NCI-H2196 (cell line): ENCODE data around the gene ZDHHC24.
"Not testable (repeated sequence)": the region's sequence is repeated elsewhere in the genome, so short reads cannot be mapped to it uniquely, and the experiment has no call there.

Experiments used
- DNase-seq: peaks from one replicate; lab custom pipeline; 2025; ENCODE audit not compliant: unreplicated experiment; lab: John Stamatoyannopoulos, UW

Gene ZDHHC24, protein sequence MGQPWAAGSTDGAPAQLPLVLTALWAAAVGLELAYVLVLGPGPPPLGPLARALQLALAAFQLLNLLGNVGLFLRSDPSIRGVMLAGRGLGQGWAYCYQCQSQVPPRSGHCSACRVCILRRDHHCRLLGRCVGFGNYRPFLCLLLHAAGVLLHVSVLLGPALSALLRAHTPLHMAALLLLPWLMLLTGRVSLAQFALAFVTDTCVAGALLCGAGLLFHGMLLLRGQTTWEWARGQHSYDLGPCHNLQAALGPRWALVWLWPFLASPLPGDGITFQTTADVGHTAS

DNA sequence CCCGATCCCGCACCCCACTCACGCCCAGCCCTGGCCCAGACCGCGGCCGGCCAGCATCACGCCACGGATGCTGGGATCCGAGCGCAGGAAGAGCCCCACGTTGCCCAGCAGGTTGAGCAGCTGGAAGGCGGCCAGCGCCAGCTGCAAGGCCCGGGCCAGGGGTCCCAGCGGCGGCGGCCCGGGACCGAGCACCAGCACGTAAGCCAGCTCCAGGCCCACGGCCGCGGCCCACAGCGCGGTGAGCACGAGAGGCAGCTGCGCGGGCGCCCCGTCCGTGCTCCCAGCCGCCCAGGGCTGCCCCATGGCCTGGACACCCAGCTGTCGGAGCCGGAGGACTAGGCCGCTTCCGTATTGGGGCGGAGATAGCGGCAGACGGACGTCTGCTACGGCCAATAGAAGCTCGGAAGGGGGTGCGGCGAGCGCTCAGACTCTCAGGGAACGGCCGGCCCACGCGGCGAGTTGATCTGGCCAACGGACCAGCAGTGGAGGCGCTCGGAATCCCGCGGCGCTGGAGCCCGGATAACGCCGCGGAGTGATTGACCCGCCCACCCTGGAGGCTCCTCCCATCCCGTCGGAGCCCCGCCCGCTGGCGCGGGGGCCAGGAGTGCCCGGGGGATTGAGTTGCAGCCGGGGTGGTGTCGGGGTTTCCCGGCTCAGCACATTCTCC lies at the start of gene ZDHHC24:
Gene ZDHHC24 (minus strand): TSS at position 348 of the 667 bp plus-strand sequence. CDS start 45 bp downstream, at position 303.
- DNase-seq: peak; percentile 95

DNA sequence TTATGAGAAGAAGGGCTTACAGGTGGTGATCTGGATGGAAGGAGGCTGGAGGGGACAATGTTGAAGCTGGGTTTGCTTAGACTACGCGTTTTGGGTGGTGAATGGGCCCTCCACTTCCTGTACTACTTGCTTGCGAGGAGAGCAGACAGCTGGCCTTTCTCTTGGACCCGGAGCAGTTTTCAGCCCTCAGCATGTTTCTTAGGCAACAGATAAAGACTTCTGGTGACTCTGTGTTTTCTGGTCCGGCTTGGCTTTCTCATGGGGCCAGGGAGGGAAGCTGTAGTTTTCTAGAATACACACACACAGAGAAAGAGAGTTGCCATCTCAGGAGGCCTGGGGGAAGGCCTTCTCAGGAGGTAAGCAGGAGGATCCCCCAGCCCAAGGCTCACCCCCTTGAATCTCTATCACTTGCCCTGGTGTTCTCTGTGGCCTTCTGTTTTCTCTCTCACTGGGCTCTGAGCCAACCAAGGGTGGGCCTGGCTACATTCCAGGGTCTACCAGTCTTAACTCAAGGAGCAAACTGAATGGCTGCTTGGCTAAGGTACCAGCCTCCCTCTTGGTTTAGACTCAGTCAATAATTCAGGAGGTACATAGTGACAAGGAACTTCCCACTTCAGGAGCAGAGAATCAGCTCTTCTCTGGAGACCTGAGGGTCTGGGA lies 49.5 kb upstream of the ZDHHC24 start:
- peak; percentile 37 for DNase-seq

DNA sequence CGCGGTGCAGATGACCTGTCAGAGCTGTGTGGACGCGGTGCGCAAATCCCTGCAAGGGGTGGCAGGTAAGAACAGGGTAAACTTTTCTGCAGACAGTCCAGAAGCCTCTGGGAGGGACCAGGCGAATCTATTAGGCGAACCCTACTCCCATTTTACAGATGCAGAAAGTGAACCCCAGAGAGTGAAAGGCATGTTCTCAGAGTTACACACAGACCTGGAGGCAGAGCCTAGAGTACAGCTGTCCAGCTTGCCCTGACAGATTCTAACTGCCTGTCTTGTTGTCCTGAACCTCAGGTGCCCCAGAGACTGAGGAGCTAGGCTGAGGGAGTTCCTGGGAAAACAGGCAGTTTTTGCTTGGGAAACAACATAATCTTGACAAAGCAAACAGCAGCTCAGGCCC lies 47.8 kb upstream of the ZDHHC24 start:
- no peak for DNase-seq

DNA sequence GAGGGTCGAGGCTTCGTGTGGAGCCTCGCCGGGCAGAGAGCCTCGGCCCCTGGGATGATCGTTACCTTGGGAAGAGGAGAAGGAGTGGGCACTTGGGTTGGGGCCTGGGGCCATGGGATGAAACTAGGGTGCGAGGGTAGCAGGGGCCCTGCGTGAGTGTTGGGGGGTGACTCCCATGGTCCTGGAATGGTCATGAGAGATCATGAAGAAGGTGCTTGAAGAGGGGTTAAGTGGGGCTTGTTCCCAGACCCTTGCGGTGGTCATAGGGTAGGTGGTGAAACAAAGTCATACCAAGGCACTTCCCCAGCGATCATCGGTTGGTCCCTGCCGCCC lies 47.4 kb upstream of the ZDHHC24 start:
- no peak for DNase-seq

DNA sequence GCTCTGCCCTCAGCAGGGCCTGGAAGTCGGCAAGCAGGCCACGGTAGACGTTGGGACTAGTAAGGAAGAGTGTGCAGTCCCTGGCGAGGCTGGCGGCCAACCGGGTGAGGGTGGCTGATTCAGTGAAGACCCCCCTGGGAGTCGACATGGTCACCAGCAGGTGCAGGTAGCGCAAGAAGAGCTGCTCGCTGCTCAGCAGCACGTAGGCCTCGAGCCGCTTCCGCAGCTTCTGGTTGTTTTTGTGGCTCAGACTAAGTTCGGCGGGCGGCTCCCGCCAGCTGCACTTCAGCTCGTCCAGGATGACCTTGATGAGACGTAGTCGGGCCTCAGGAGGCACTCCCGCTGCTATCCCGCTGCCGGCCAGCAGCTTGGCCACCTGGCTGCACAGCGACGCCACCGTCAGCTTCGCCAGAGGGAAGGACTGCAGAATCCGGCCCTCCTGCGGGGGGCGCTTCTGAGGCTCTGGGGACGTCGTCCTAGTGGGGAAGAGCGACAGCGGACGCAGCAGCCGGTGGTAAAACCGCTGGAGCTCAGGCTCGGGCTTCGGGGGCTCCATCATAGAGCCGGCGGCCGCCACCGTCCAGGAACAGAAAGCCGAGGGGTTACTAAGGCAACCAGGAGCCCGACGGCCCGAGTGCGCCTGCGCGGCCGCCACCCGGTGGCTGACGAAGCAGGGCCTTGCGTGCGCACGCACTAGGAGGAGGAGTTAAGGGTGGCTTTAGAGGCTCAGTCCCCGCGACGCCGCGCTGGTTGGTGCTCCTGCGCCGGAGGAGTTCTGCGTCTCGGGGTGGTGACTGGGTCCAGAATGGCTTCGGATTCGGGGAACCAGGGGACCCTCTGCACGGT lies 46.8 kb upstream of the ZDHHC24 start, which contains the start of the genes CCDC87 and CCS:
Gene CCDC87 (minus strand): TSS at position 607 of the 846 bp plus-strand sequence. CDS start 48 bp downstream, at position 559.
Gene CCS (plus strand): TSS at position 729 of the 846 bp plus-strand sequence. CDS start 77 bp downstream, at position 806.
- peak; percentile 96 for DNase-seq

GRCh38 chr11:66591175-66591574 lies 45.3 kb upstream of the ZDHHC24 start:
- DNase-seq: no peak

DNA sequence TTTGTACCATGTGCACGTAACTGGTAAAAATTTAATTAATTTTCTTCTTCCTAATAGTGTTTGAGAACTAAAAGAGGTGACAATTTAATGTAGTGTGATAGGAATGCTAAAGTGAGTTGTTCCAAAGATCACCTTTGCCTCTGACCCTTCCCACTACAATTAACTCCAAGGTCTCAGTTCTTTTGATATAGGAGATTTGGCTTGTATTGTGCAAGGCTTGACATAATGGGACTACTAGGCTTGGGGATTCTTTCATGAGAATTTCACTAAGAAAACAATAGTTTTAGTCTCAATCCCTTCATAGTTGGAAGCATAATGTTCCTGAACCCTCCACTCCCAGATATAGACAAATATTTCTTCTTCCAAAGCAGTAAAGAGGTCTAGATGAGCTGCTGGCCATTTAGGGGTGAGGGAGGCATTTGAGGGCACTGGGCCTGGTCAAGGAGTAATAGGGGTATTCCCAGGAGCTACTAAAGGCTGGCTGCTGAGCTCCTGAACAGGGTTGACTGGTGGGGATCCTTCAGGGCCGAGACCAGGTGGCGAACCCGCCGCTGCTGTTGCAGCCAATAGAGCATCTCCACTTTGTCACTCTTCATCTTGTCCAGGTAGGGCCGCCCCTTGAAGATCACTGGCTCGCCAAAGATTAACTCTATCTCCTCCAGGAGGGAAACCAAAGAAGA lies 44.3 kb upstream of the ZDHHC24 start:
- no peak for DNase-seq

GRCh38 chr11:66589315-66589714 lies 43.5 kb upstream of the ZDHHC24 start:
- not testable (repeated sequence) for DNase-seq

- no peak for DNase-seq
Observed at GRCh38 chr11:66586136-66586535, 40.3 kb upstream of the ZDHHC24 start.

GRCh38 chr11:66585447-66585846 lies 39.6 kb upstream of the ZDHHC24 start:
- DNase-seq: not testable (repeated sequence)

GRCh38 chr11:66582565-66583147 lies 36.8 kb upstream of the ZDHHC24 start:
- not testable (repeated sequence) for DNase-seq

DNA sequence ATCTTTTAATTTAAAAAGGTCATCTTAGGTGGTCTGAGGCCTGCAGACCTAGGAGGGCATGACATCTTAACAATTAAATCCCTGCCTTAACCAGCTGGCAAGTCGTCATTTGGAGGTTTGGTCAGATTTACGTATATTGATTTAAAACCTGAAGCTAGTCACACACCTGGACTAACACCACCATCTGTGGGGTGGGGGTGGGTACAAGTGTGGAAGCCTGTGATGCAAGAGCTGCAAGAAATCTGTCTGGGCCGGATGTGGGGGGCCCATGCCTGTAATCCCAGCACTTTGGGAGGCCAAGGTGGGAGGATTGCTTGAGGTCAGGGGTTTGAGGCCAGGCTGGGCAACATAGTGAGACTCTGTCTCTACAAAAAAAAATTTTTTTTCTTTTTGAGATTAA lies 35.4 kb upstream of the ZDHHC24 start:
- DNase-seq: no peak

DNA sequence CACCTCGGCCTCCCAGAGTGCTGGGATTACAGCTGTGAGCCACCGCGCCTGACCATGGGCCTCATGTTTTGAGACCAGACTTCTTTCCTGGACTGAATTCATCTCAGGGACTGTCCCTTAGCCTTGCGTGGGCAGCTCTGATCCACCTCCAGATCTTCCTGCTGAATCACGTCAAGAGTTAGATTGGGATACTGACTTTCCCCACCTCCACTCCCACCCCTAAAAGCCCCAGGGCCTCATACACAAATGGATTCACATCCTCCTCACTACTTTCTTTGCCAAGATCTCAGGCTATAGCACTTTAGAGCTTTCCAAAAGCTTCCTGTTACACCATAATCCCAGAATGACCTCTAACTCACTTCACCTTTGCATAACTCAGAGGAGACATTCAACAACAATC lies 35.0 kb upstream of the ZDHHC24 start:
- no peak for DNase-seq

- peak; percentile 54 for DNase-seq
Observed at GRCh38 chr11:66579017-66579606, 33.3 kb upstream of the ZDHHC24 start.

GRCh38 chr11:66570850-66571180 lies 25.0 kb upstream of the ZDHHC24 start:
- no peak for DNase-seq

DNA sequence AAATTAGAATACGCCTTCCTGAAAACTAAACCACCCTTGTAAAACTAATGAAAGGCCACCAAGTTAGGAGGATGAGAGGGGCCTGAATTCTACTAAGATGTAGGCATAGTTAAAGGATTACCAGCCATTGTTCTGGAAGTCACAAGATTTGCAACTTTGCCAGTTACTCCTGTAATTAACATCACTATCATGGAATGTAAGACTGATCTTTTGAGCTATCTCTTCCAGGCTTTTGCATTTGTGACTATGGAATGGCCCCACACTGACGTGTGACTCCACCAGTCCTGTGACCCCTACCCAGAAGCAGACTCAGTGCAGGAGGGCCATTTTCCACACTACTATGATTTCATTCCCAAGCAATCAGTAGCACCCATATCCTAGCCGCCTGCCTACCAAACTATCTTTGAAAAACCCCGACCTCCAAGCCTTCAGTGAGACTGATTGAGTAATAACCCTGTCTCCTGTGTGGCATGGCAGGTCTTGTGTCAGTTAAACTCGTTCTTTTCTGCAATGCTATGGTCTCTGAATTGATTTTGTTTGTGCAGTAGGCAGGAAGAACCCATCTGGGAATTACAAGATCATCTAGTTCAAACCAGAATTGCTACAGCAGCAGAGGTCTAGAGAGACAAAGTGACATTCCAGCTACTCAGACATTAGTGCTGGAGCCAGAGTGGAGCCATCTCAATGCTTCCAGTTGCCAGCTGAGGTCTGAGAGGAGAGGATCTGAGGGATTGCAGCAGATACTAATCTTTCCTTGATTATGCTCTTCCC lies 24.4 kb upstream of the ZDHHC24 start:
- no peak for DNase-seq

GRCh38 chr11:66569076-66569475 lies 23.2 kb upstream of the ZDHHC24 start:
- DNase-seq: no peak

- peak; percentile 93 for DNase-seq
Observed at GRCh38 chr11:66568124-66568916, 22.5 kb upstream of the ZDHHC24 start, which contains the start of gene CTSF. TSS of gene CTSF (minus strand) at chr11:66568606. CDS start at chr11:66568486, 120 bp downstream.
